Osteoblast (primary cell): Measurements from ENCODE around the gene IL21. TPM values are rescaled to one million over a fixed set of nuclear protein-coding genes. Genes with fewer than 3 reads are reported as not detected.

Source experiments
- DNase-seq: peaks from one replicate; pipeline ENCODE4 v3.0.0; 2011; ENCODE audit warnings: low spot score, mixed read lengths; ENCODE audit not compliant: insufficient read length; ENCODE audit errors: missing footprints
- H2AFZ ChIP-seq: 2 replicates; pipeline ENCODE4 v1.6.0; 2011; ENCODE audit warnings: mild to moderate bottlenecking, low read length
- H3K27ac ChIP-seq: 2 replicates; pipeline ENCODE4 v1.5.1; 2011; ENCODE audit warnings: mild to moderate bottlenecking, low read depth, low read length, moderate library complexity
- H3K27me3 ChIP-seq: 2 replicates; pipeline ENCODE4 v1.6.0; 2012; ENCODE audit warnings: mild to moderate bottlenecking, control low read depth, inconsistent platforms, low read length, moderate library complexity; ENCODE audit not compliant: insufficient read depth
- H3K36me3 ChIP-seq: 2 replicates; pipeline ENCODE4 v1.5.1; 2011; ENCODE audit warnings: mild to moderate bottlenecking, low read length, control low read depth, moderate library complexity; ENCODE audit not compliant: insufficient read depth
- H3K4me1 ChIP-seq: 2 replicates; pipeline ENCODE4 v1.5.1; 2011; ENCODE audit warnings: mild to moderate bottlenecking, low read length, control low read depth, moderate library complexity; ENCODE audit not compliant: insufficient read depth
- H3K4me2 ChIP-seq: 2 replicates; pipeline ENCODE4 v1.6.0; 2011; ENCODE audit warnings: mild to moderate bottlenecking, low read length; ENCODE audit not compliant: insufficient read depth
- H3K4me3 ChIP-seq: fragments of 200-600 bp; sonication (generic); 3 replicates; pipeline ENCODE4 v1.5.1; 2012; ENCODE audit warnings: mild to moderate bottlenecking, low read length, inconsistent platforms; ENCODE audit not compliant: insufficient read depth
- H3K79me2 ChIP-seq: 2 replicates; pipeline ENCODE4 v1.6.0; 2012; ENCODE audit warnings: mild to moderate bottlenecking, low read length, control low read depth, inconsistent platforms; ENCODE audit not compliant: insufficient read depth
- H3K9me3 ChIP-seq: 2 replicates; pipeline ENCODE4 v1.5.1; 2011; ENCODE audit warnings: low read depth, low read length, control low read depth
- H4K20me1 ChIP-seq: 2 replicates; pipeline ENCODE4 v1.6.0; 2012; ENCODE audit warnings: mild to moderate bottlenecking, low read length, control low read depth; ENCODE audit not compliant: insufficient read depth
- CTCF ChIP-seq: IDR thresholded peaks from 2 replicates; pipeline ENCODE4 v1.5.1; 2011; ENCODE audit warnings: mild to moderate bottlenecking, low read depth, low read length, moderate library complexity; ENCODE audit errors: extremely low read depth
- total RNA-seq: library from RNA; depleted of rRNA; stranded (reverse); fragments of >200 nt; gene quantifications from 2 replicates; pipeline ENCODE4 v1.2.3, GENCODE V29; 2012

IL21 gene
- total RNA-seq, 1 donor = not detected

GRCh38 chr4:122632396-122633143 lies 11.7 kb upstream of the IL21 start:
- Histone ChIP-seq H3K4me2 (no peak overlapping the region), H3K36me3 (no peaks in the 10 kb centered on the region), H3K27me3 (peaks cover 22% of the 10 kb centered on the region), H3K27ac (no peak overlapping the region), H3K4me1 (no peaks in the 10 kb centered on the region), H3K79me2 (no peaks in the 10 kb centered on the region), H3K9me3 (no peaks in the 10 kb centered on the region), H2AFZ (no peak overlapping the region), H3K4me3 (no peak overlapping the region), H4K20me1 (no peaks in the 10 kb centered on the region)
- DNase-seq = no peak
- TF ChIP-seq CTCF = no peak

GRCh38 chr4:122625156-122625555 lies 4.3 kb upstream of the IL21 start:
- DNase-seq = peak; percentile 27
- Histone ChIP-seq H3K27me3 (peaks cover 21% of the 10 kb centered on the region), H3K4me3 (no peak overlapping the region), H2AFZ (no peak overlapping the region), H3K36me3 (no peaks in the 10 kb centered on the region), H4K20me1 (no peaks in the 10 kb centered on the region), H3K4me1 (peaks cover 8% of the 10 kb centered on the region), H3K27ac (no peak overlapping the region), H3K4me2 (no peak overlapping the region), H3K79me2 (no peaks in the 10 kb centered on the region), H3K9me3 (no peaks in the 10 kb centered on the region)
- TF ChIP-seq CTCF = no peak

- Histone ChIP-seq H3K4me1 (peaks cover 8% of the 10 kb centered on the region), H3K79me2 (no peaks in the 10 kb centered on the region)
Measured at GRCh38 chr4:122624205-122624604, 3.3 kb upstream of the IL21 start.

More at GRCh38 chr4:122624205-122624604, 3.3 kb upstream of the IL21 start:
- Histone ChIP-seq H3K36me3 (no peaks in the 10 kb centered on the region), H3K27ac (no peak overlapping the region), H4K20me1 (no peaks in the 10 kb centered on the region), H3K4me3 (no peak overlapping the region), H3K27me3 (peaks cover 12% of the 10 kb centered on the region), H3K4me2 (no peak overlapping the region), H3K9me3 (no peaks in the 10 kb centered on the region), H2AFZ (no peak overlapping the region)
- TF ChIP-seq CTCF = no peak
- no peak for DNase-seq
